K562 (cell line): ENCODE results near the gene TAS2R38. TPM values are rescaled to one million over a fixed set of nuclear protein-coding genes. Genes with fewer than 3 reads are reported as not detected.

Source experiments
- ATAC-seq: fragments of 200-7000 bp; cut with Tn5 transposase; 3 replicates; pipeline ENCODE4 v1.9.1; 2020; ENCODE audit warnings: moderate library complexity
- BruUV-seq: library from RNA; stranded (reverse); fragments of 400-500 nt; replicated peaks from 2 replicates; lab custom pipeline; 2021; lab: Mats Ljungman, UMichigan
- CTCF ChIA-PET: fragments of 300-600 bp; formaldehyde crosslinking; extraction: SDS; loops from one replicate; lab custom pipeline; 2021; ENCODE audit warnings: low intra/inter-chr PET ratio; lab: Yijun Ruan, JAX
- POLR2A ChIA-PET: fragments of 300-600, 350-650 bp; sonication (Branson Sonifier 250); formaldehyde crosslinking; extraction: SDS; loops from one replicate; lab custom pipeline; 2021; ENCODE audit warnings: antibody characterized with exemption, inconsistent platforms; lab: Yijun Ruan, JAX
- DNase-seq, 4 experiments: peaks; one replicate each; pipeline versions ENCODE4 v3.0.0 to v3.0.0-alpha.2; 2011 to 2018; ENCODE audit warnings: low spot score in 3 of 4, mixed read lengths in 3 of 4; ENCODE audit errors: extremely low read depth in 1 of 4
- FAIRE-seq: peaks from 2 replicates; lab custom pipeline; 2011; peaks lifted over from hg19 to GRCh38; lab: Jason Lieb, UNC
- H2AFZ ChIP-seq: 2 replicates; pipeline ENCODE4 v1.6.0; 2011; ENCODE audit warnings: low read depth, low read length, control low read depth, inconsistent platforms
- H3K27ac ChIP-seq: fragments of 200-600 bp; 3 replicates; pipeline ENCODE4 v1.8.0; 2011; ENCODE audit warnings: low read depth, mild to moderate bottlenecking, control low read depth, inconsistent platforms, low read length, moderate library complexity, mixed read lengths; ENCODE audit errors: extremely low read depth
- H3K27me3 ChIP-seq, 2 experiments: fragments of 300-600 bp in 1 of 2; 2 replicates in 1 of 2; 3 replicates in 1 of 2; pipeline versions ENCODE4 v1.6.0 to v1.8.0; 2011; ENCODE audit warnings: inconsistent platforms in 2 of 2, low read length in 2 of 2, mild to moderate bottlenecking in 1 of 2, mixed read lengths in 1 of 2, moderate library complexity in 1 of 2; ENCODE audit not compliant: control insufficient read depth in 2 of 2, insufficient read depth in 2 of 2
- H3K36me3 ChIP-seq: fragments of 300-600 bp; 3 replicates; pipeline ENCODE4 v1.8.0; 2011; ENCODE audit warnings: mild to moderate bottlenecking, low read length, inconsistent platforms; ENCODE audit not compliant: control insufficient read depth, insufficient read depth
- H3K4me1 ChIP-seq, 2 experiments: fragments of 200-600 bp in 1 of 2; replicated peaks in 1 of 2; 2 replicates in 1 of 2; 3 replicates in 1 of 2; pipeline versions ENCODE4 v1.5.1 to v1.8.0; 2011; ENCODE audit warnings: inconsistent platforms in 2 of 2, low read length in 2 of 2, mild to moderate bottlenecking in 1 of 2, mixed read lengths in 1 of 2, moderate library complexity in 1 of 2; ENCODE audit not compliant: control insufficient read depth in 2 of 2, insufficient read depth in 2 of 2
- H3K4me2 ChIP-seq: 2 replicates; pipeline ENCODE4 v1.6.1; 2011; ENCODE audit warnings: low read length, control low read depth, inconsistent platforms, mixed read lengths; ENCODE audit not compliant: insufficient read depth
- H3K4me3 ChIP-seq: fragments of 200-600 bp; sonication (generic), shearing (Covaris generic); 2 replicates; pipeline ENCODE4 v1.5.1; 2016; ENCODE audit warnings: control low read depth, inconsistent platforms
- H3K79me2 ChIP-seq: fragments of 200-600 bp; 3 replicates; pipeline ENCODE4 v1.8.0; 2011; ENCODE audit warnings: low read length, inconsistent platforms; ENCODE audit not compliant: control insufficient read depth, insufficient read depth
- H3K9ac ChIP-seq, 2 experiments: 2 replicates each; pipeline versions ENCODE4 v1.6.0 to v1.6.1; 2011; ENCODE audit warnings: low read depth in 2 of 2, low read length in 2 of 2, control low read depth in 1 of 2, inconsistent platforms in 1 of 2, mild to moderate bottlenecking in 1 of 2, mixed read lengths in 1 of 2; ENCODE audit not compliant: insufficient read depth in 1 of 2
- H3K9me1 ChIP-seq: one replicate; pipeline ENCODE4 v1.6.0; 2011; ENCODE audit warnings: inconsistent platforms, mild to moderate bottlenecking, low read length, moderate library complexity; ENCODE audit not compliant: control insufficient read depth, insufficient read depth
- H3K9me3 ChIP-seq: replicated peaks from 2 replicates; pipeline ENCODE4 v1.5.1; 2011; ENCODE audit warnings: low read depth, low read length, inconsistent platforms; ENCODE audit not compliant: control insufficient read depth, insufficient read depth
- H4K20me1 ChIP-seq: replicated peaks from 2 replicates; pipeline ENCODE4 v1.6.1; 2011; ENCODE audit warnings: low read length, inconsistent platforms, mixed read lengths; ENCODE audit not compliant: control insufficient read depth, insufficient read depth
- ARNT ChIP-seq, 2 experiments: fragments of 450-650 bp; IDR thresholded peaks; 2 replicates each; pipeline ENCODE4 v1.6.1; 2016; ENCODE audit warnings: mild to moderate bottlenecking in 1 of 2
- CBX2 ChIP-seq: fragments of 200-600 bp; sonication (generic); IDR thresholded peaks from one replicate; pipeline ENCODE4 v1.6.1; 2012; ENCODE audit warnings: mild to moderate bottlenecking, low read length, inconsistent platforms; ENCODE audit not compliant: insufficient read depth, poor library complexity, severe bottlenecking
- CTBP1 ChIP-seq: fragments of 450-650 bp; IDR thresholded peaks from 2 replicates; pipeline ENCODE4 v1.6.1; 2016; ENCODE audit warnings: borderline replicate concordance
- DPF2 ChIP-seq: fragments of 450-650 bp; IDR thresholded peaks from 2 replicates; pipeline ENCODE4 v1.6.1; 2016
- HNRNPL ChIP-seq: fragments of 200-400 bp; formaldehyde crosslinking; IDR thresholded peaks from 2 replicates; pipeline ENCODE4 v1.6.1; 2017; ENCODE audit warnings: low read depth, mild to moderate bottlenecking, low read length
- MYBL2 ChIP-seq, 2 experiments: fragments of 450-650 bp in 1 of 2; sonication (generic) in 1 of 2; formaldehyde crosslinking in 1 of 2; IDR thresholded peaks; 2 replicates each; pipeline versions ENCODE4 v1.6.1 to v1.8.1; 2017 to 2022; ENCODE audit warnings: borderline replicate concordance in 1 of 2, inconsistent platforms in 1 of 2, low read depth in 1 of 2, mild to moderate bottlenecking in 1 of 2, missing genetic modification reagents in 1 of 2, moderate library complexity in 1 of 2
- RFX1 ChIP-seq: fragments of 450-650 bp; IDR thresholded peaks from 2 replicates; pipeline ENCODE4 v1.6.1; 2016; ENCODE audit warnings: mild to moderate bottlenecking, moderate library complexity
- WGBS: fragments of 100-300 bp; shearing (Covaris generic); methylation state at CpG from one replicate; pipeline ENCODE4 v1.1.6; 2016; ENCODE audit warnings: low coverage, mixed read lengths; ENCODE audit not compliant: insufficient coverage; ENCODE audit errors: missing lambda C conversion rate; 5-methylcytosine and 5-hydroxymethylcytosine counted together
- in situ Hi-C: fragments of 300-500 bp; cut with MboI; formaldehyde crosslinking; loops from 4 replicates; pipeline ENCODE4 v1.15.0; 2018; ENCODE audit warnings: inconsistent platforms, mixed read lengths
- intact Hi-C: fragments of 100-400 bp; cut with micrococcal nuclease; formaldehyde crosslinking; loops from 2 replicates; pipeline ENCODE4 v1.14.2; 2022
- polyA plus RNA-seq, 8 experiments: library from polyadenylated mRNA; depleted of rRNA in 4 of 8; stranded (reverse) in 5 of 8; unstranded in 3 of 8; fragments of >200 nt; fragmentation: Nextera tagmentation in 2 of 8; fragmentation: Illumina TruSeq in 1 of 8; extraction: Ambion mirVana in 2 of 8; extraction: Trizol in 1 of 8; gene quantifications; 2 replicates each; pipeline versions ENCODE4 v1.2.1 to v1.2.3, GENCODE V29; 2011 to 2014; ENCODE audit warnings: inconsistent platforms in 1 of 8, missing spikeins in 1 of 8
- total RNA-seq, 7 experiments: library from RNA; depleted of rRNA in 6 of 7; stranded (reverse); fragments of >200 nt in 6 of 7; fragmentation: Illumina TruSeq in 2 of 7; extraction: Trizol in 2 of 7; gene quantifications; 2 replicates each; pipeline versions ENCODE4 v1.2.1 to v1.2.3, GENCODE V29; 2011 to 2021; ENCODE audit warnings: low replicate concordance in 1 of 7
- TF ChIP-seq, protein P1 (sequence below): fragments of 200-800 bp; sonication (Bioruptor generic); IDR thresholded peaks from 2 replicates; pipeline ENCODE4 v1.6.1; 2017; ENCODE audit warnings: missing genetic modification characterization, missing compliant biosample characterization
- TF ChIP-seq, protein P2 (sequence below): fragments of 450-650 bp; formaldehyde crosslinking; IDR thresholded peaks from 2 replicates; pipeline ENCODE4 v1.4.0; 2020; ENCODE audit warnings: mild to moderate bottlenecking
- TF ChIP-seq, protein P3 (sequence below): fragments of 250-450 bp; sonication (Bioruptor Pico); IDR thresholded peaks from 2 replicates; pipeline ENCODE4 v1.8.0; 2022; ENCODE audit warnings: inconsistent platforms, mild to moderate bottlenecking, moderate library complexity, borderline replicate concordance
- TF ChIP-seq, protein P4 (sequence below): fragments of 250-450 bp; sonication (Bioruptor Pico); IDR thresholded peaks from 2 replicates; pipeline ENCODE4 v1.5.1; 2021; ENCODE audit warnings: mild to moderate bottlenecking

Gene TAS2R38
- total and polyA plus RNA-seq, 9 of the 15 experiments (the other 6 are each of a cell fraction or from before 2014, with no cell fraction given), result not detected

DNA sequence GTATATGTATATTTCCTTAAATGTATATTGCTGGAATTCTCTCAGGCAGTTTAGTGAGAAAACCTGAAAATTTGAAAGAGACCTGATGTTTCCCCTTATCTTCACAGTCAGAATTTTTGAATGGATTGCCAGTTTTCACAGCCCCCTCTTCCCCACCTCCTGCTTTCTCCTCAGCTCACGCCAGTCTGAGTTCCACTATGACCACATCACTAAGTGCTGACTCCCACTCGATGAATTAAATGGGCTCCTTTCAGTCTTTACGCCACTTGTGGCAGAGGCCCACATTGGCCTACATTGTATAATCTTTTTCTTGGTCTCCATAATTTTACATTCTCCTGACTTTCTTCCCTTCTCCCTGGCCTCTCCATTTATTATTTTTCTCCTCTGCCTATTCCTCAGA, 23.7 kb downstream of the TAS2R38 start (continued):
- TF ChIP-seq ARNT (IDR thresholded peaks at IDR 0.05) (no peak), CBX2 (no peak), RFX1 (no peak)
- TF ChIP-seq, protein P1, sequence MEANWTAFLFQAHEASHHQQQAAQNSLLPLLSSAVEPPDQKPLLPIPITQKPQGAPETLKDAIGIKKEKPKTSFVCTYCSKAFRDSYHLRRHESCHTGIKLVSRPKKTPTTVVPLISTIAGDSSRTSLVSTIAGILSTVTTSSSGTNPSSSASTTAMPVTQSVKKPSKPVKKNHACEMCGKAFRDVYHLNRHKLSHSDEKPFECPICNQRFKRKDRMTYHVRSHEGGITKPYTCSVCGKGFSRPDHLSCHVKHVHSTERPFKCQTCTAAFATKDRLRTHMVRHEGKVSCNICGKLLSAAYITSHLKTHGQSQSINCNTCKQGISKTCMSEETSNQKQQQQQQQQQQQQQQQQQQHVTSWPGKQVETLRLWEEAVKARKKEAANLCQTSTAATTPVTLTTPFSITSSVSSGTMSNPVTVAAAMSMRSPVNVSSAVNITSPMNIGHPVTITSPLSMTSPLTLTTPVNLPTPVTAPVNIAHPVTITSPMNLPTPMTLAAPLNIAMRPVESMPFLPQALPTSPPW (CRISPR knock-in tag), result no peak
- TF ChIP-seq, protein P2, sequence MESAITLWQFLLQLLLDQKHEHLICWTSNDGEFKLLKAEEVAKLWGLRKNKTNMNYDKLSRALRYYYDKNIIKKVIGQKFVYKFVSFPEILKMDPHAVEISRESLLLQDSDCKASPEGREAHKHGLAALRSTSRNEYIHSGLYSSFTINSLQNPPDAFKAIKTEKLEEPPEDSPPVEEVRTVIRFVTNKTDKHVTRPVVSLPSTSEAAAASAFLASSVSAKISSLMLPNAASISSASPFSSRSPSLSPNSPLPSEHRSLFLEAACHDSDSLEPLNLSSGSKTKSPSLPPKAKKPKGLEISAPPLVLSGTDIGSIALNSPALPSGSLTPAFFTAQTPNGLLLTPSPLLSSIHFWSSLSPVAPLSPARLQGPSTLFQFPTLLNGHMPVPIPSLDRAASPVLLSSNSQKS, result no peak
- TF ChIP-seq, protein P3, sequence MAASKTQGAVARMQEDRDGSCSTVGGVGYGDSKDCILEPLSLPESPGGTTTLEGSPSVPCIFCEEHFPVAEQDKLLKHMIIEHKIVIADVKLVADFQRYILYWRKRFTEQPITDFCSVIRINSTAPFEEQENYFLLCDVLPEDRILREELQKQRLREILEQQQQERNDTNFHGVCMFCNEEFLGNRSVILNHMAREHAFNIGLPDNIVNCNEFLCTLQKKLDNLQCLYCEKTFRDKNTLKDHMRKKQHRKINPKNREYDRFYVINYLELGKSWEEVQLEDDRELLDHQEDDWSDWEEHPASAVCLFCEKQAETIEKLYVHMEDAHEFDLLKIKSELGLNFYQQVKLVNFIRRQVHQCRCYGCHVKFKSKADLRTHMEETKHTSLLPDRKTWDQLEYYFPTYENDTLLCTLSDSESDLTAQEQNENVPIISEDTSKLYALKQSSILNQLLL (CRISPR knock-in tag), result no peak
- TF ChIP-seq, all 486 proteins: peak for 0

DNA sequence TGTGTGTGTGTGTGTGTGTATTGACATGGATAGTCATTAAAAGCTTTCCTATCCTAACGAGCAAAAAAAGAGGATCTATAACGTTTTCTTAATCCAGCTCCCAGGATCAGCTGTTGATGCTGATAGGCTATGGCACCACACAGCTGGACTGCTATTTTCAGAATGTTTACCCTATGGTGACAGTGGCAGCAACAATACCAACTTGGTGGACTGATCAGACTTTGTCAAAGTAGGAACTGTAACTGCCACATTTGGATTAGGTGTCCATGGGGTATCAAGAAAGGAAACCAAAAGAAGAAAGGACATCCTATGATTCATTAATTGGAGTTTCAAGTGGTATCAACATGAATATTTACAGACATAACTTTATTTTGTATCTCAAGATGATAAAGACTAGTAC, 24.1 kb downstream of the TAS2R38 start:
- H3K36me3 ChIP-seq, result no peaks in the 10 kb centered on the region
- POLR2A ChIA-PET, result no interaction called here
- no peak for ATAC-seq
- H3K4me1 ChIP-seq, result no peaks in the 10 kb centered on the region
- FAIRE-seq, result no peak
- H2AFZ ChIP-seq, result no peak overlapping the region
- no peak overlapping the region for H3K9ac ChIP-seq
- no peaks in the 10 kb centered on the region for H3K27me3 ChIP-seq
- WGBS, result 0% methylated on average over 2 of the region's 2 CpGs
- H4K20me1 ChIP-seq, result no peaks in the 10 kb centered on the region
- no peak overlapping the region for H3K4me3 ChIP-seq
- H3K9me1 ChIP-seq, result no peaks in the 10 kb centered on the region
- CTCF ChIA-PET, result no interaction called here
- no peak overlapping the region for H3K4me2 ChIP-seq
- H3K79me2 ChIP-seq, result no peaks in the 10 kb centered on the region
- in situ Hi-C loops, result no loop called here
- intact Hi-C loops, result no loop called here
- DNase-seq, result no peak
- H3K27ac ChIP-seq, result no peak overlapping the region
- no peaks in the 10 kb centered on the region for H3K9me3 ChIP-seq
- no TSS peak for BruUV-seq
- TF ChIP-seq DPF2 (no peak), CTBP1 (no peak), MYBL2 (IDR thresholded peaks at IDR 0.05; ENCODE audit: low read depth) (no peak), MYBL2 (CRISPR knock-in tag; IDR thresholded peaks at IDR 0.05; ENCODE audit: borderline replicate concordance) (no peak), HNRNPL (no peak)
- TF ChIP-seq, protein P4, sequence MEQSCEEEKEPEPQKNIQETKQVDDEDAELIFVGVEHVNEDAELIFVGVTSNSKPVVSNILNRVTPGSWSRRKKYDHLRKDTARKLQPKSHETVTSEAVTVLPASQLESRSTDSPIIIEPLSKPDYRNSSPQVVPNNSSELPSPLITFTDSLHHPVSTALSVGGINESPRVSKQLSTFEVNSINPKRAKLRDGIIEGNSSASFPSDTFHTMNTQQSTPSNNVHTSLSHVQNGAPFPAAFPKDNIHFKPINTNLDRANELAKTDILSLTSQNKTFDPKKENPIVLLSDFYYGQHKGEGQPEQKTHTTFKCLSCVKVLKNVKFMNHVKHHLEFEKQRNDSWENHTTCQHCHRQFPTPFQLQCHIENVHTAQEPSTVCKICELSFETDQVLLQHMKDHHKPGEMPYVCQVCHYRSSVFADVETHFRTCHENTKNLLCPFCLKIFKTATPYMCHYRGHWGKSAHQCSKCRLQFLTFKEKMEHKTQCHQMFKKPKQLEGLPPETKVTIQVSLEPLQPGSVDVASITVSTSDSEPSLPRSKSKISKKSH, result no peak
